GM19099 (cell line): ENCODE measurements around the gene CHTF18.
A peak's percentile ranks its signal among the peaks of the same experiment; 100 is the strongest.

Experiments
- POLR2A ChIP-seq: IDR thresholded peaks from 3 replicates; pipeline ENCODE4 v1.6.1; 2011; ENCODE audit warnings: low read depth; ENCODE audit not compliant: insufficient read length; ENCODE audit errors: extremely low read depth

Gene CHTF18

GRCh38 chr16:782766-783403, 5.5 kb upstream of the CHTF18 start:
- no peak for TF ChIP-seq POLR2A

DNA sequence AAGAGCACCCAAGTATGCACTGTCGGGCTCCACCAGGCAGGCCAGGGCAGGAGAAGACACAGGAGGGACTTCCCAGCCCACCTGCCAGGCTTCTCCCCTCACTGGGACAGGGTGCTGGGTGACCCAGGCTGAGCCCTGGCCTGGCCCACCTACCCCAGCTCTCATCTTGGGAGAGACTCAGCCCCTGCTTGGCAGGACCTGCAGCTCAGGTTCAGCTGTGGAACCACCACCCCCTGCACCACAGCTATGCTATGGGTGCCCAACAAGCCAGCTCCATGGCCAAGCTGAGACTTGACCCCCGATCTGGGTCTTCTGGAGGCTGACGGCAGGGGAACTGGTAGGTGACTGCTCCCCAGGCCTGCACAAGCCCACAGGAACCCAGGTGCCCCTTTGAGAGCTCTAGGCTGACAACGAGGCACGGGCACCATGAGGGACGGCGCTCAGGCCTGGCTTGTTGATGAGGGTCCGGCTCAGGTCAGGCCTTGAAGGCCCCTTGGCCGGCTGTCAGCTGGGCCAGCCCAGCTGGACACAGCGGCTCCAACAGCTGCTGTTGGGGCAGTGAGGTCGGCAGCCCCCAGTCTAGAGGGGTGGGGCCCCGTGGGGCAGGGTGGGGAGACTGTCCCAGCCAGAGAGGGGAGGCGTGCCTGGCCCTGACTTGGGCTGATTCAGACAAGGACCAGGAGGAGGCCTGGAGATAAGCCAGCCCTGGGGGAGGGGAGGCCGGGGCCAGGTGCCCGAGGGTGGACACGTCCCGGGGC, 4.8 kb upstream of the CHTF18 start:
- no peak for TF ChIP-seq POLR2A

DNA sequence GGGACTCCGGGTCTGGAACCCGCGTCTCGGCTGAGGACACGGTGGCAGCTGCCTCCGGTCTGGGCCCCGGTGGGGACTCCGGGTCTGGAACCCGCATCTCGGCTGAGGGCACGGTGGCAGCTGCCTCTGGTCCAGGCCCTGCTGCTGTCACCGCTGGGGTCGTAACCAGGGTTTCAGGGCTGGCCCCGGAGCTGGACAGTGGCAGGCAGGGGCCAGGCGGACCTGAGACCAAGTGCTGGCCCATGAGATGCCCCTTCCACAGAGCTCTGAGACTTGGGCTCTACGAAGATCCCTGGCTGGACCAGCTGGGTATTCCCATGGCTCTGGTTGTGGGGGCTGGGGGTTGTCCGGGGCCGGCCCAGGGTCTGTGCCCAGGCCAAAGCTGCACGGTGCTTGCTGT, 4.0 kb upstream of the CHTF18 start:
- no peak for TF ChIP-seq POLR2A

- TF ChIP-seq POLR2A, result no peak
Observed at GRCh38 chr16:785563-786535, 2.6 kb upstream of the CHTF18 start.

GRCh38 chr16:787321-787966, 976 bp upstream of the CHTF18 start:
- no peak for TF ChIP-seq POLR2A

GRCh38 chr16:787978-788398, 432 bp upstream of the CHTF18 start, which contains the start of gene RPUSD1:
Gene RPUSD1, minus strand, starts transcription at chr16:788381. Its CDS starts 644 bp downstream, at chr16:787737.
- TF ChIP-seq POLR2A, result peak; percentile 75

- no peak for TF ChIP-seq POLR2A
Observed at GRCh38 chr16:789191-789850, 901 bp downstream of the CHTF18 start.

- TF ChIP-seq POLR2A, result no peak
Observed at GRCh38 chr16:790086-790485, 1.7 kb downstream of the CHTF18 start.

- no peak for TF ChIP-seq POLR2A
Observed at GRCh38 chr16:791131-791530, 2.7 kb downstream of the CHTF18 start.

DNA sequence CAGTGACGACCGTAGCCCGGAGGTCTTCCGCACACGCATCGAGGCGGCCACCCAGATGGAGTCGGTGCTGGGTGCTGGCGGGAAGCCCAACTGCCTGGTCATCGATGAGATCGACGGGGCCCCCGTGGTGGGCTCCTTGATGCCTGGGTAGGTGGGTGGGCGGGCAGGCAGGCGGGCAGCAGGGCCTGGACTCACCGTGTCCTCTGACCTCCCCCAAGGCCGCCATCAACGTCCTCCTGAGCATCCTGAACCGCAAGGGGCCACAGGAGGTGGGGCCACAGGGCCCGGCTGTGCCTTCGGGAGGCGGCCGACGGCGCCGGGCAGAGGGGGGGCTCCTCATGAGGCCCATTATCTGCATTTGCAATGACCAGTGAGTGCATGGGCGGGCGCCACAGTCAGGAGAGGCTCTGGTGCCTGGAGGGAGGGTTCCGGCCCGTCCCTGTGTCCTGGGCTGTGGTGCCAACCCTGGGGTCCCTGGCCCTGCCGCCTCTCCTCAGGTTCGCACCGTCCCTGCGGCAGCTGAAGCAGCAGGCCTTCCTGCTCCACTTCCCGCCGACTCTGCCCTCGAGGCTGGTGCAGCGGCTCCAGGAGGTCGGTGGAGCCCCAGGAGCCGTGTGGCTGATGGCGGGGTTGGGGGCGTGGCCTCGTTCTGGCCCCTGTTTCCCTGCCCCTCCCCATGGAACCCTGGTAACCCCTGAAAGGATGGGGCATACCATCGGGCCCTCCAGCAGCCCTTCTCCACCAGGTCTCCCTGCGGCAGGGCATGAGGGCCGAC, 4.0 kb downstream of the CHTF18 start:
- no peak for TF ChIP-seq POLR2A

DNA sequence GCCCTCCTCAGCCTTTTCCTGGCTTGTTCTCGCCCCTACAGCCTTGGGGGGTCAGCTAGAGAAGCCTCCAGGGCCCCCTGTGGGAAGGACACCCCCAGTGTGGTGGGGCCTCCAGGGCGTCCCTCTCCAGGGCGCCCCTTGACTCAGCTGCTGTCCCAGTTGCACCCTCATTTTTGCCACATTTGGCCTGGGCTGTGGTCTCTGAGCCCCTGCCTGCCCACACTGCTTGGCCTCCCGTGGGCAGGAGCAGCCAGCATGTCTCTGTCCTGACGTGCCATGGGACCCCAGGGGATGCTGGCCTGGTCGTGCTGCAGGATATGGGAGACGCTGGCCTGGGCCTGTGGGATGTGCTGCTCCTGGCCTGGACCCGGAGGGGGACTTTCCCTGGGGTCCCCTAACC, 5.0 kb downstream of the CHTF18 start:
- TF ChIP-seq POLR2A, result no peak

DNA sequence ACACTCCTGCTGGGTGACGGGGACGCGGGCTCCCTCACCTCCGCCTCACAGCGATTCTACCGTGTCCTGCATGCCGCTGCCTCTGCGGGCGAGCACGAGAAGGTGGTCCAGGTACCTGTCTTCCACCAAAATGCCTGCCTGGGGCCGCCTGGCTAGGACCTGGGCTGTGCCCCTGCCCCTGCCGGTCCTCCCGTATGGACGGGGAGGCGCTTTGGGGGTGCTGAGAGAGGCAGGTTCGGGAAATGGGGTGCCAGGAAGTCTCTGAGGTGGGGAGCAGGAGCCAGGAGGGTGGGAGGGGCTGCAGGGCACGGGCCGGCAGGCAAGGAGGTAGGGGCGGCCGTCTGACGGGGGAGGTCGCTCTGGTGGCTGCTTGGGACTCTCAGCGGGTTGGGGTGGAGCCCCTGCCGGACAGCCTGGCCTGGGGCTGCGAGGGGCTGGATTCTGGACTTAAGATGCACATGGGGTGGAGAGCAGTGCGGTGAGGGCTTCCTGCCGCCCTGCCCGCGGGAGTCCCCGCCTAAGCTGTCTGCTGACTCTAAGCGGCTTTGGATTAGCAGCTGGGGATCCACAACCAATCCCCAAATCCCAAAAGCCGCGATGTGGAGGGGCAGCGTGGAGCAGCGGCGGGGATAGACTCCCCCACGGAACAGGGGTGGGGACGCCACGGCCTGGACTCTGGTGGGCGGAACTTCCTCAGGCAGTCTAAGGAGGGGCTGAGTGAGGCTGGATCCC, 5.8 kb downstream of the CHTF18 start:
- TF ChIP-seq POLR2A, result no peak
